Neural crest cell (in vitro differentiated cells): ENCODE data around the gene PCYOX1L. TPM values are rescaled to one million over a fixed set of nuclear protein-coding genes. Genes with fewer than 3 reads are reported as not detected.

ENCODE experiments used
- DNase-seq: peaks from one replicate; pipeline ENCODE4 v3.0.0; 2021; ENCODE audit warnings: low read depth, mixed read lengths, low spot score
- H3K27ac Mint-ChIP-seq: one replicate; pipeline ENCODE4 v1.8.0; 2021; ENCODE audit warnings: mild to moderate bottlenecking, mixed read lengths; ENCODE audit not compliant: unreplicated experiment
- H3K27me3 Mint-ChIP-seq: 2 replicates; pipeline ENCODE4 v1.8.0; 2021; ENCODE audit warnings: low read depth, mild to moderate bottlenecking, mixed read lengths
- H3K36me3 Mint-ChIP-seq: 2 replicates; pipeline ENCODE4 v1.8.0; 2021; ENCODE audit warnings: low read depth, mild to moderate bottlenecking, mixed read lengths
- H3K4me1 Mint-ChIP-seq: 2 replicates; pipeline ENCODE4 v1.8.0; 2021; ENCODE audit warnings: mixed read lengths
- H3K4me3 Mint-ChIP-seq: one replicate; pipeline ENCODE4 v1.8.0; 2021; ENCODE audit warnings: mild to moderate bottlenecking, mixed read lengths
- H3K9me3 Mint-ChIP-seq: 2 replicates; pipeline ENCODE4 v1.8.0; 2021; ENCODE audit warnings: mixed read lengths
- CTCF ChIP-seq: fragments of 200-600 bp; sonication (generic); conservative IDR thresholded peaks from 2 replicates; pipeline ENCODE4 v1.5.0; 2021; ENCODE audit warnings: antibody characterized with exemption, mild to moderate bottlenecking
- total RNA-seq: library from RNA; stranded (reverse); gene quantifications from 2 replicates; pipeline ENCODE4 v1.2.1, GENCODE V29; 2021

PCYOX1L gene
- total RNA-seq, 1 donor from 2014 or later, result 22.9 TPM

GRCh38 chr5:149410071-149410470 lies 52.2 kb downstream of the PCYOX1L start:
- H3K27me3 Mint-ChIP-seq, result no peaks in the 10 kb centered on the region
- H3K9me3 Mint-ChIP-seq, result no peaks in the 10 kb centered on the region
- no peaks in the 10 kb centered on the region for H3K36me3 Mint-ChIP-seq
- no peak for TF ChIP-seq CTCF
- no peak for DNase-seq
- peaks cover 17% of the 10 kb centered on the region for H3K4me1 Mint-ChIP-seq
- no peak overlapping the region for H3K4me3 Mint-ChIP-seq
- H3K27ac Mint-ChIP-seq, result peak overlapping the region; percentile 68

- H3K4me3 Mint-ChIP-seq, result no peak overlapping the region
These were observed 53.0 kb downstream of the PCYOX1L start for GRCh38 chr5:149410721-149411432.

GRCh38 chr5:149411738-149412519 lies 54.1 kb downstream of the PCYOX1L start:
- Mint-ChIP-seq H3K27me3 (no peaks in the 10 kb centered on the region), H3K4me1 (peaks cover 6% of the 10 kb centered on the region), H3K4me3 (no peak overlapping the region), H3K9me3 (no peaks in the 10 kb centered on the region), H3K27ac (no peak overlapping the region), H3K36me3 (no peaks in the 10 kb centered on the region)
- TF ChIP-seq CTCF, result no peak
- no peak for DNase-seq

More at GRCh38 chr5:149410721-149411432, 53.0 kb downstream of the PCYOX1L start:
- Mint-ChIP-seq H3K36me3 (no peaks in the 10 kb centered on the region), H3K27me3 (no peaks in the 10 kb centered on the region), H3K4me1 (peaks cover 12% of the 10 kb centered on the region), H3K27ac (no peak overlapping the region), H3K9me3 (no peaks in the 10 kb centered on the region)
- DNase-seq, result no peak
- no peak for TF ChIP-seq CTCF

- H3K36me3 Mint-ChIP-seq, result no peaks in the 10 kb centered on the region
- no peak overlapping the region for H3K4me3 Mint-ChIP-seq
- no peaks in the 10 kb centered on the region for H3K9me3 Mint-ChIP-seq
- no peak for TF ChIP-seq CTCF
- H3K27me3 Mint-ChIP-seq, result no peaks in the 10 kb centered on the region
- no peak for DNase-seq
- H3K4me1 Mint-ChIP-seq, result peaks cover 11% of the 10 kb centered on the region
- no peak overlapping the region for H3K27ac Mint-ChIP-seq
These were observed 55.1 kb downstream of the PCYOX1L start for GRCh38 chr5:149412783-149413476.

- Mint-ChIP-seq H3K36me3 (no peaks in the 10 kb centered on the region), H3K4me1 (peaks cover 16% of the 10 kb centered on the region), H3K27ac (no peak overlapping the region), H3K9me3 (no peaks in the 10 kb centered on the region), H3K27me3 (no peaks in the 10 kb centered on the region), H3K4me3 (no peak overlapping the region)
- no peak for DNase-seq
- TF ChIP-seq CTCF, result no peak
These were observed 55.8 kb downstream of the PCYOX1L start for GRCh38 chr5:149413477-149414210.
